ENCODE results near the gene HMGB3. TPM values are rescaled to one million over a fixed set of nuclear protein-coding genes. Genes with fewer than 3 reads are reported as not detected.

HMGB3 gene
- total and polyA plus RNA-seq, 2 experiments from 2014 or later, result 6.5 to 33.3 TPM

- DNase-seq, result no peak
- Histone ChIP-seq H4K20me1 (ENCODE audit: insufficient read depth) (no peaks in the 10 kb centered on the region), H3K4me2 (ENCODE audit: unreplicated experiment) (no peak overlapping the region), H3K9me2 (ENCODE audit: insufficient read depth) (no peaks in the 10 kb centered on the region), H3F3A (ENCODE audit: insufficient read depth) (no peaks in the 10 kb centered on the region), H3K4me1 (ENCODE audit: insufficient read depth) (no peaks in the 10 kb centered on the region), H3K79me2 (ENCODE audit: insufficient read depth) (0 out of 2 replicates have a peak, but pooled peaks cover 8% of the 10 kb centered on the region), H3K27ac (no peak overlapping the region), H3K9ac (no peak overlapping the region), H2AFZ (no peak overlapping the region), H3K9me3 (ENCODE audit: low read depth) (no peaks in the 10 kb centered on the region), H3K36me3 (ENCODE audit: low read depth) (no peaks in the 10 kb centered on the region), H3K27me3 (replicated peaks; ENCODE audit: insufficient read depth) (no peaks in the 10 kb centered on the region), H3K4me3 (no peak overlapping the region)
- in situ Hi-C loops (cut with MboI), result loop anchor here (25.0 kb wide), 1 partner anchor 193 kb away; no protein-coding TSS in a partner anchor
- WGBS, 2 experiments (ENCODE audit: low coverage in 1 of 2, low lambda C conversion rate in 2 of 2, missing lambda C conversion rate in 2 of 2), result 92 to 100% methylated on average over 3 to 5 of the region's 5 CpGs
- no peak for TF ChIP-seq EZH2phosphoT487 (IDR thresholded peaks at IDR 0.05; ENCODE audit: insufficient read depth, low read depth)
- TF ChIP-seq EZH2 (IDR thresholded peaks at IDR 0.05; ENCODE audit: insufficient read depth, poor library complexity, severe bottlenecking), result no peak
Measured at GRCh38 chrX:150980186-150980585, 2.9 kb upstream of the HMGB3 start.

DNA sequence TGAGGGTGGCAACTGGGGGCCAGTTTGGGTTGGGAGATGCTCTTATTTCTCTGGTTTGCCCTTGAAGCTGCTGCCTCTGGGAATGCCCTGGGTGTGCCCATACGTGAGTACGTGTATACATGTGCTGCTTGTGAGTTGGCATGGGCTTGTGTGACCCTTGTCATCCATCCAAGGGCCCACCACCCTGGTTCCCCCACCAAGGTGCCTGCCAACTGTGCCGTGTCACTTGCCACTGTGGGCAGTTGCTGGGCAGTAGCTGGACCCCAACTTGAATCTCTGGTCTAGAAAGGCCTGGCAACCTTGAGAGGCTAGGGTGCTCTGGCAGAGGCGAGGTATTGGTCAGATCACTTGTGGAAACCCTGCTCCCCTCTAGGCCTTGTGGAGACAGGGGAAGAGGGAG lies 2.4 kb upstream of the HMGB3 start:
- Histone ChIP-seq H3K27me3 (replicated peaks; ENCODE audit: insufficient read depth) (no peaks in the 10 kb centered on the region), H3K9ac (no peak overlapping the region), H2AFZ (no peak overlapping the region), H3K79me2 (ENCODE audit: insufficient read depth) (0 out of 2 replicates have a peak, but pooled peaks cover 13% of the 10 kb centered on the region), H3F3A (ENCODE audit: insufficient read depth) (no peaks in the 10 kb centered on the region), H3K4me1 (ENCODE audit: insufficient read depth) (no peaks in the 10 kb centered on the region), H3K36me3 (ENCODE audit: low read depth) (no peaks in the 10 kb centered on the region), H3K4me2 (ENCODE audit: unreplicated experiment) (no peak overlapping the region), H3K9me2 (ENCODE audit: insufficient read depth) (no peaks in the 10 kb centered on the region), H3K9me3 (ENCODE audit: low read depth) (no peaks in the 10 kb centered on the region), H4K20me1 (ENCODE audit: insufficient read depth) (no peaks in the 10 kb centered on the region), H3K4me3 (no peak overlapping the region), H3K27ac (no peak overlapping the region)
- in situ Hi-C loops (cut with MboI), result loop anchor here (25.0 kb wide), 1 partner anchor 193 kb away; no protein-coding TSS in a partner anchor
- DNase-seq, result no peak
- WGBS, 2 experiments (ENCODE audit: low coverage in 1 of 2, low lambda C conversion rate in 2 of 2, missing lambda C conversion rate in 2 of 2), result 71 to 83% methylated on average over 1 to 3 of the region's 4 CpGs
- TF ChIP-seq EZH2 (IDR thresholded peaks at IDR 0.05; ENCODE audit: insufficient read depth, poor library complexity, severe bottlenecking) (no peak), EZH2phosphoT487 (IDR thresholded peaks at IDR 0.05; ENCODE audit: insufficient read depth, low read depth) (no peak)

- DNase-seq, result peak; percentile 45
- H3K27ac ChIP-seq, result no peak overlapping the region
- H3K36me3 ChIP-seq (ENCODE audit: low read depth), result no peaks in the 10 kb centered on the region
- H3K27me3 ChIP-seq (replicated peaks; ENCODE audit: insufficient read depth), result no peaks in the 10 kb centered on the region
- H3K4me3 ChIP-seq, result peak overlapping the region; percentile 80
- H3F3A ChIP-seq (ENCODE audit: insufficient read depth), result no peaks in the 10 kb centered on the region
- TF ChIP-seq EZH2phosphoT487 (IDR thresholded peaks at IDR 0.05; ENCODE audit: insufficient read depth, low read depth) (no peak), EZH2 (IDR thresholded peaks at IDR 0.05; ENCODE audit: insufficient read depth, poor library complexity, severe bottlenecking) (no peak)
- 24 to 31% methylated on average over 18 to 20 of the region's 20 CpGs for WGBS, 2 experiments (ENCODE audit: low coverage in 1 of 2, low lambda C conversion rate in 2 of 2, missing lambda C conversion rate in 2 of 2)
- H3K9me3 ChIP-seq (ENCODE audit: low read depth), result no peaks in the 10 kb centered on the region
- H3K79me2 ChIP-seq (ENCODE audit: insufficient read depth), result 0 out of 2 replicates have a peak, but pooled peaks cover 14% of the 10 kb centered on the region
- no peaks in the 10 kb centered on the region for H4K20me1 ChIP-seq (ENCODE audit: insufficient read depth)
- peak overlapping the region; percentile 95 for H2AFZ ChIP-seq
- peak overlapping the region; percentile 81 for H3K9ac ChIP-seq
- H3K9me2 ChIP-seq (ENCODE audit: insufficient read depth), result no peaks in the 10 kb centered on the region
- H3K4me2 ChIP-seq (ENCODE audit: unreplicated experiment), result peak overlapping the region; percentile 81
- H3K4me1 ChIP-seq (ENCODE audit: insufficient read depth), result no peaks in the 10 kb centered on the region
- in situ Hi-C loops (cut with MboI), result loop anchor here (25.0 kb wide), 1 partner anchor 195 kb away; no protein-coding TSS in a partner anchor
Measured at GRCh38 chrX:150982235-150982787, 824 bp upstream of the HMGB3 start.

DNA sequence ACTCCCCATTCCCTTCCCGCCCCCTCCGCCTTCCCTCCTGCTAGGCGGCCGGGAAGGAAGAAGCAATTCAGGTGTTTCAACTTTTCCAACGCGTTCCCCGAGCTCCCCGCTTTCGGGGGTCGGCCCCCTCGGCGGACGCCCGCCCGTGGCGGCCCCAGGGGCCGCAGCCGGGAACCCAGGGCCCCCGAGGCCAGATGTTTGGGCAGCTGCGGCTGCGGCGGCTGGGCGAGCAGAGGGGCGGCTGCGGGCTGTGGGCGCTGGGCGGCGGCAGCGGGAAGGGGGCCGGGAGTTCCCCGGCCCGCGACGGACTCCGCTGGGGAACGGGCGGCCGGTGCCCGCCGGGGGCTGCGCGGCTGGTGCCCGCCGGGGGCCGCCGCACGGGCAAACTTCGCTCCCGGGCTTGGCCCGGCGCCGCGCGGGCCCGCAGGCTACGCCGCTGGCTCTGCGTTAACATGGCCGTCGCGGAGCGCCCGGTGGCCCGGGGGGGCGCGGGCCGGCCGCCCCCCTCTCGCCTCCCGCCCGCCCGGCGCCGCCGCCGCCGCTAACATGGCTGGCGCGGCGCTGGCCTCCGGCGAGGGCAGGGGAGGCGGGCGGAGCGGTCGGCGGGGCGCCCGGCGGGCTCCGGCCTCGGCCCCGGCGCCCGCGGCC lies 510 bp downstream of the HMGB3 start:
- Histone ChIP-seq H3K79me2 (ENCODE audit: insufficient read depth) (0 out of 2 replicates have a peak, but pooled peaks cover 14% of the 10 kb centered on the region), H3K27ac (peak overlapping the region; percentile 49), H3K4me2 (ENCODE audit: unreplicated experiment) (peak overlapping the region; percentile 35), H2AFZ (peak overlapping the region; percentile 81), H3K27me3 (replicated peaks; ENCODE audit: insufficient read depth) (no peaks in the 10 kb centered on the region), H3F3A (ENCODE audit: insufficient read depth) (no peaks in the 10 kb centered on the region), H3K9me2 (ENCODE audit: insufficient read depth) (no peaks in the 10 kb centered on the region), H3K4me3 (peak overlapping the region; percentile 80), H3K9me3 (ENCODE audit: low read depth) (no peaks in the 10 kb centered on the region), H3K9ac (peak overlapping the region; percentile 75), H4K20me1 (ENCODE audit: insufficient read depth) (no peaks in the 10 kb centered on the region), H3K4me1 (ENCODE audit: insufficient read depth) (no peaks in the 10 kb centered on the region), H3K36me3 (ENCODE audit: low read depth) (no peaks in the 10 kb centered on the region)
- peak; percentile 24 for DNase-seq
- in situ Hi-C loops (cut with MboI), result loop anchor here (25.0 kb wide), 1 partner anchor 196 kb away; no protein-coding TSS in a partner anchor
- 20% methylated on average over 1 of the region's 96 CpGs; no CpG with 5 or more reads in 1 of the 2 experiments for WGBS, 2 experiments (ENCODE audit: low coverage in 1 of 2, low lambda C conversion rate in 2 of 2, missing lambda C conversion rate in 2 of 2)
- TF ChIP-seq EZH2phosphoT487 (IDR thresholded peaks at IDR 0.05; ENCODE audit: insufficient read depth, low read depth) (no peak), EZH2 (IDR thresholded peaks at IDR 0.05; ENCODE audit: insufficient read depth, poor library complexity, severe bottlenecking) (no peak)

All from GM23248 (cell line).